Testis (tissue), 3 donors: ENCODE results near the gene EIF4G1. TPM values are rescaled to one million over a fixed set of nuclear protein-coding genes. Genes with fewer than 3 reads are reported as not detected.

ENCODE experiments used
- DNase-seq: peaks from one replicate; pipeline ENCODE4 v3.0.0-alpha.2; 2019
- H3K27ac ChIP-seq, 2 donors: fragments of 200-600 bp; sonication (generic); one replicate each; pipeline ENCODE4 v1.5.1; 2019
- H3K27me3 ChIP-seq: fragments of 200-600 bp; sonication (generic); one replicate; pipeline ENCODE4 v1.5.1; 2019
- H3K36me3 ChIP-seq: fragments of 200-600 bp; sonication (generic); one replicate; pipeline ENCODE4 v1.5.1; 2017; ENCODE audit warnings: low read depth; ENCODE audit errors: missing control alignments
- H3K4me1 ChIP-seq: fragments of 200-600 bp; sonication (generic); one replicate; pipeline ENCODE4 v1.5.1; 2019
- H3K4me3 ChIP-seq, 2 donors: fragments of 200-600 bp; sonication (generic); one replicate each; pipeline ENCODE4 v1.5.1; 2017 to 2019
- H3K9me3 ChIP-seq: fragments of 200-600 bp; sonication (generic); one replicate; pipeline ENCODE4 v1.5.1; 2017
- POLR2A ChIP-seq: fragments of 450-650 bp; IDR thresholded peaks from one replicate; pipeline ENCODE4 v1.6.1; 2017; ENCODE audit warnings: antibody characterized with exemption, mild to moderate bottlenecking, moderate library complexity
- WGBS, 2 donors: methylation state at CpG; one replicate each; pipeline ENCODE4 v1.1.5; 2018; 5-methylcytosine and 5-hydroxymethylcytosine counted together
- intact Hi-C: fragments of 100-400 bp; cut with DNase I; formaldehyde crosslinking; loops from one replicate; pipeline ENCODE4 v1.15.1; 2023; ENCODE audit warnings: low total_unique reads
- polyA plus RNA-seq: library from polyadenylated mRNA; stranded (reverse); fragments of 350-450 nt; fragmentation: Illumina TruSeq; extraction: RNeasy Lipid Tissue Mini Kit (QIAGEN cat#74804); gene quantifications from one replicate; pipeline ENCODE4 v1.2.3, GENCODE V29; 2014; ENCODE audit warnings: low read depth, low replicate concordance; ENCODE audit not compliant: insufficient read depth
- total RNA-seq, 2 donors: library from RNA; depleted of rRNA; stranded (reverse); fragments of >200 nt; gene quantifications; one replicate each; pipeline ENCODE4 v1.2.3, GENCODE V29; 2016
- TF ChIP-seq, protein P1 (sequence below), 3 experiments: fragments of 450-650 bp in 2 of 3; fragments of 200-600 bp in 1 of 3; sonication (generic) in 1 of 3; IDR thresholded peaks; one replicate each; pipeline ENCODE4 v1.5.1; 2016 to 2019; ENCODE audit warnings: antibody characterized with exemption in 3 of 3, mild to moderate bottlenecking in 2 of 3, moderate library complexity in 1 of 3

EIF4G1 gene
- total and polyA plus RNA-seq, 3 donors from 2014 or later, result 255 to 295 (median 295) TPM

DNA sequence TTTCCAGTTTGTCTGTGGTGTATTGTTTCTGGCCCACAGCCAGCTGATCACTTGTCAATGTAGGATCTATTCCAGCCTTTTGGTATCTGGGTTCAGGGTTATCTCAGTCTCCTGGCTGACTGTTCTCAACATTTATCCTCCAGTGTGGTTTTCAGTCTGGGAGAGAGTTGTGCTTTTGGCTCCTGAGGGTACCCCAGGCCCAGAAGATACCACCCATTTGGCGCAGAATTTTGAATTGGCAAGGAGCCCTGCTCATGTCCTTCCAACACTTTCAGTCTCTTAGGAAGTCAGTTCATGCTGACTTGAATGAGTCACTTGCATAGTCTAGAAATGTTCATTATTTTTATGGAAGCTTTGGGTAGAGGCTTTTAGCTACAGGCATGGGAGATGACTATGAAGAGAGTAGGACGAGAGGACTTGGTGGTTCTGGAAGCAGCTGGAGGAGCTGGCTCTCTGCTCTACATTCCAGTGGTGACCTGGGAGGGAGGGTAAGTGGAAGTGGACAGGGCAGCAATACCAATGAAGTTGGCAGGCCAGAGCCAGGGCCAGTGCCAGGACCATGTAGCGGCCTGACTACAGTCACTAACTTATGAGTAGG lies 54.3 kb downstream of the EIF4G1 start:
- Histone ChIP-seq H3K4me1 (peaks cover 16% of the 10 kb centered on the region), H3K4me3 (no peak overlapping the region), H3K27ac (no peak overlapping the region), H3K27me3 (no peaks in the 10 kb centered on the region), H3K36me3 (no peaks in the 10 kb centered on the region), H3K9me3 (no peaks in the 10 kb centered on the region)
- TF ChIP-seq, protein P1, sequence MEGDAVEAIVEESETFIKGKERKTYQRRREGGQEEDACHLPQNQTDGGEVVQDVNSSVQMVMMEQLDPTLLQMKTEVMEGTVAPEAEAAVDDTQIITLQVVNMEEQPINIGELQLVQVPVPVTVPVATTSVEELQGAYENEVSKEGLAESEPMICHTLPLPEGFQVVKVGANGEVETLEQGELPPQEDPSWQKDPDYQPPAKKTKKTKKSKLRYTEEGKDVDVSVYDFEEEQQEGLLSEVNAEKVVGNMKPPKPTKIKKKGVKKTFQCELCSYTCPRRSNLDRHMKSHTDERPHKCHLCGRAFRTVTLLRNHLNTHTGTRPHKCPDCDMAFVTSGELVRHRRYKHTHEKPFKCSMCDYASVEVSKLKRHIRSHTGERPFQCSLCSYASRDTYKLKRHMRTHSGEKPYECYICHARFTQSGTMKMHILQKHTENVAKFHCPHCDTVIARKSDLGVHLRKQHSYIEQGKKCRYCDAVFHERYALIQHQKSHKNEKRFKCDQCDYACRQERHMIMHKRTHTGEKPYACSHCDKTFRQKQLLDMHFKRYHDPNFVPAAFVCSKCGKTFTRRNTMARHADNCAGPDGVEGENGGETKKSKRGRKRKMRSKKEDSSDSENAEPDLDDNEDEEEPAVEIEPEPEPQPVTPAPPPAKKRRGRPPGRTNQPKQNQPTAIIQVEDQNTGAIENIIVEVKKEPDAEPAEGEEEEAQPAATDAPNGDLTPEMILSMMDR (IDR thresholded peaks at IDR 0.05), result no peak
- TF ChIP-seq POLR2A, result no peak
- intact Hi-C loops, result loop anchor here (10.0 kb wide), 1 partner anchor 54 kb away; the partner anchor contains the start of gene EIF4G1
- WGBS, 2 donors, result 45 to 58% methylated on average over 3 of the region's 3 CpGs
- DNase-seq, result no peak

DNA sequence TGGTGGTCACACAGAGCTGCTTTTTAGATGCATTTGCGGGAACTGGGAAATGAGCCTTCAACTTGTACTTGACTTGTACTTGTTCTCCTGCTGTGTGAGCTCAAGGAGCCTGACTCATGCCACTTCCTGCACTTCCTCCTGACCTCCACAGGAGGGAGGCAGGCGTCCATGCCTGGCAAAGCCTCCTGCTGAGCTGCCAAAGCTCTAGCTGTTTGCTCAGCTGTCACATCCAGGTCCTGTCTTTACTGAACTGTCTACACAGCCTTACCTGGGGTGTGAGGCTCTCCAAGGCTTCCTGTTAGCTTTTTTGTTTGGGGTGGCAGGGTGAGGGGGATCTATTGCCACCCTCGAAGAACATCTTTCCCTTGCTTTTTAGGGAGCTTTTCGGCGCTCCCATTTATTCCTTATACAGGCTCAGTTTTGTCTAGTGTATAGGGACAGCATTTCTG lies 57.2 kb downstream of the EIF4G1 start:
- Histone ChIP-seq H3K36me3 (no peaks in the 10 kb centered on the region), H3K9me3 (no peaks in the 10 kb centered on the region), H3K27me3 (no peaks in the 10 kb centered on the region), H3K4me1 (peaks cover 9% of the 10 kb centered on the region), H3K27ac (no peak overlapping the region), H3K4me3 (no peak overlapping the region)
- peak; percentile 84 for DNase-seq
- intact Hi-C loops, result loop anchor here (10.0 kb wide), 1 partner anchor 173 kb away; no protein-coding TSS in a partner anchor
- TF ChIP-seq POLR2A, result no peak
- TF ChIP-seq, protein P1 (IDR thresholded peaks at IDR 0.05), result peak; percentile 51 to 89 (median 77)
- 49 to 60% methylated on average over 5 of the region's 5 CpGs for WGBS, 2 donors

DNA sequence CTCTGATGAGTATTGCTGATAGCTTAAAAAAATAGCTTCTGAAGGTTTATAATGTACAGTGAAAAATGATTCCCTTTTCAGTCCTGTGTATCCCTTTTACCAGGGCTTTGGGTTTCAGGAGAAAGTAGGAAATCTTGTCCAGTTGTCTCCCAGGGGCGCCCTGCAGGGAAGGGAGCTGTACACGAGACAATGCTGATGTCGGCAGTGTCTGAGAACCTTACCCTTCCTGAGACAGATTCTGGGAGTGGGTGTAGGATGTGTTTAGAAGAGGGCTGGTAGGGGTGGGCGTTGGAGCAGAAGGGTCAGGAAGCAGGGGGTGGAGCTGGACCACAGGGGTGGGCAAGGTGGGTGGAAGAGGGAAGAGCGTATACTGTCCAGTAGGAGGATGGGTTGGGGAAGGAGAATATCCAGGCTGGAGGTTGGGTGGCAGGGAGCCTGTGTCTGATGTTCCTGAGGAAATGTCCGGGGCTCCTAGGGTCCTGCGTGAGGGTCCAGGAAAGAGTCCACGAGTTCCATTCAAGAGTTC lies 58.0 kb downstream of the EIF4G1 start:
- Histone ChIP-seq H3K4me3 (no peak overlapping the region), H3K27ac (no peak overlapping the region), H3K9me3 (no peaks in the 10 kb centered on the region), H3K27me3 (no peaks in the 10 kb centered on the region), H3K4me1 (peaks cover 9% of the 10 kb centered on the region), H3K36me3 (no peaks in the 10 kb centered on the region)
- intact Hi-C loops, result loop anchor here (10.0 kb wide), 1 partner anchor 172 kb away; no protein-coding TSS in a partner anchor
- DNase-seq, result no peak
- 71 to 76% methylated on average over 8 of the region's 8 CpGs for WGBS, 2 donors
- TF ChIP-seq POLR2A, result no peak
- TF ChIP-seq, protein P1 (IDR thresholded peaks at IDR 0.05), result no peak

DNA sequence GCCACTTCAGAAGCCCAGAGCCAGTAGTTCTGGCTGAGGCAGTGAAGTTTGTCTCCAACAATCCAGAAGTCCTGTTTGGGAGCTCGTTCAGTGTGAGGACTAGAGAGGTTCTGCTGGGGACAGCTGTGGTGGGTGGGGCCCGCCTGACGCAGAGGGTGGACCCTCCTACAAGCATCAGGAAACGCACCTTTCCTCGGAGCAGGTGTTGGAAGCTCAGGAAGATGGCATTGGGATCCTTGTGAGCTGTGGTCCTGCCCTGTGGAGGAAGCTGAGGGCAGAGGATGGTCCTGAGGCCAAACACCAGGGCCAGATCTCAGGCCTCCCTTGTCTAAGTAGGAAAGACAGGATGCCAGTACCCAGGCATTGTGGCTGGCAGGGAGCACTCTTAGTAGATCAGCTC lies 58.5 kb downstream of the EIF4G1 start:
- Histone ChIP-seq H3K36me3 (no peaks in the 10 kb centered on the region), H3K4me1 (peaks cover 9% of the 10 kb centered on the region), H3K27me3 (no peaks in the 10 kb centered on the region), H3K27ac (no peak overlapping the region), H3K9me3 (no peaks in the 10 kb centered on the region), H3K4me3 (no peak overlapping the region)
- no peak for TF ChIP-seq POLR2A
- TF ChIP-seq, protein P1 (IDR thresholded peaks at IDR 0.05), result no peak
- intact Hi-C loops, result loop anchor here (10.0 kb wide), 1 partner anchor 172 kb away; no protein-coding TSS in a partner anchor
- WGBS, 2 donors, result 80 to 90% methylated on average over 2 to 5 of the region's 5 CpGs
- DNase-seq, result no peak
